HG03280 (cell line): ENCODE measurements around the gene PYGB.
"Not testable (repeated sequence)": the region's sequence is repeated elsewhere in the genome, so short reads cannot be mapped to it uniquely, and the experiment has no call there.

Experiments used
- ATAC-seq: cut with Tn5 transposase; IDR thresholded peaks from one replicate; pipeline ENCODE4 v1.9.1; 2021; ENCODE audit warnings: mild to moderate bottlenecking, moderate library complexity; ENCODE audit not compliant: unreplicated experiment

The PYGB gene

GRCh38 chr20:25229486-25230165 is 18.3 kb upstream of the PYGB start:
- no peak for ATAC-seq

- ATAC-seq = peak; percentile 80
Observed at GRCh38 chr20:25230166-25230831, 17.6 kb upstream of the PYGB start.

GRCh38 chr20:25233016-25233772 is 14.7 kb upstream of the PYGB start:
- no peak for ATAC-seq

GRCh38 chr20:25234009-25234849 is 13.7 kb upstream of the PYGB start:
- ATAC-seq = not testable (repeated sequence)

- no peak for ATAC-seq
Observed at GRCh38 chr20:25236450-25237304, 11.2 kb upstream of the PYGB start.

GRCh38 chr20:25237610-25238318 is 10.1 kb upstream of the PYGB start:
- no peak for ATAC-seq

- ATAC-seq = no peak
Observed at GRCh38 chr20:25238319-25239037, 9.4 kb upstream of the PYGB start.

- no peak for ATAC-seq
Observed at GRCh38 chr20:25239387-25240370, 8.2 kb upstream of the PYGB start.

- ATAC-seq = not testable (repeated sequence)
Observed at GRCh38 chr20:25240851-25241658, 6.8 kb upstream of the PYGB start.

- not testable (repeated sequence) for ATAC-seq
Observed at GRCh38 chr20:25241659-25241955, 6.3 kb upstream of the PYGB start.

GRCh38 chr20:25242231-25242630 is 5.7 kb upstream of the PYGB start:
- ATAC-seq = no peak

- no peak for ATAC-seq
Observed at GRCh38 chr20:25243416-25243979, 4.4 kb upstream of the PYGB start.

GRCh38 chr20:25244976-25245375 is 2.9 kb upstream of the PYGB start:
- ATAC-seq = no peak

GRCh38 chr20:25245461-25245860 is 2.4 kb upstream of the PYGB start:
- no peak for ATAC-seq

GRCh38 chr20:25246182-25246999 is 1.5 kb upstream of the PYGB start:
- no peak for ATAC-seq

- ATAC-seq = no peak
Observed at GRCh38 chr20:25247000-25247517, 826 bp upstream of the PYGB start.
